ENCODE measurements around the gene ANTKMT.

The ANTKMT gene

DNA sequence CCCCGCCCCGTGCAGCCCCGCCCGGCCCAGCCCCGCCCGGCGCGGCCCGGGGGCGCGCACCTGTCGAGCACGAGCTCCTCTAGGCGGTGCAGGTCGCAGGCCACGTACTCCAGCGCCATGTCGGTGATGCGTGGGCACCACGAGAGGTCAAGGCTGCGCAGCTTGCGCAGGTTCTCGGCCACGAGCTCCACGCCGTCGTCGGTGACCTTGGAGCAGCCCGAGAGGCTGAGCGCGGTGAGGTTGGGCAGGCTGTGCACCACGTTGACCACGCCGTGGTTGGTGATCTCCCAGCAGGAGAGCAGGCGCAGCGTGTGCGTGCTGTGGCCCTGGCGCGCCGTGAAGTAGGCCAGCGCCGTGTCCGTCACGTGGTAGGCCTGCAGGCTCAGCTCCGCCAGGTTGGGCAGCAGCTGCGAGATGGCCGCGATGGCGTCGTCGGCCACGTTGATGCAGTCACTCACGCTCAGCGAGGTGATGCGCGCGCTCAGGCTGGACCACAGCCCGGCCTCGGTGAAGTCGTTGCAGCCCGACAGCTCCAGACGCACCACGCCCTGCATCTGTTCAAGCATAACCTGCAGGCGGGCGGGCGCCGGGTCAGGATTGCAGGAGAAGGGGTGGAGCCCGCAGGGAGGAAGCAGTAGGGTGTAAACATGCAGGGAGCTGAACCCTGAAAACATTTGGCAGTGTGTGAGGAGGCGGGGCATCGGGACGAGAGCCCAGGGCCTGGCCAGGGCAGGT is 25.4 kb upstream of the ANTKMT start:
- DNase-seq (ENCODE audit: low read depth in 2 of 3, low spot score in 1 of 3) = peak; percentile 40 to 60 (median 53)

DNA sequence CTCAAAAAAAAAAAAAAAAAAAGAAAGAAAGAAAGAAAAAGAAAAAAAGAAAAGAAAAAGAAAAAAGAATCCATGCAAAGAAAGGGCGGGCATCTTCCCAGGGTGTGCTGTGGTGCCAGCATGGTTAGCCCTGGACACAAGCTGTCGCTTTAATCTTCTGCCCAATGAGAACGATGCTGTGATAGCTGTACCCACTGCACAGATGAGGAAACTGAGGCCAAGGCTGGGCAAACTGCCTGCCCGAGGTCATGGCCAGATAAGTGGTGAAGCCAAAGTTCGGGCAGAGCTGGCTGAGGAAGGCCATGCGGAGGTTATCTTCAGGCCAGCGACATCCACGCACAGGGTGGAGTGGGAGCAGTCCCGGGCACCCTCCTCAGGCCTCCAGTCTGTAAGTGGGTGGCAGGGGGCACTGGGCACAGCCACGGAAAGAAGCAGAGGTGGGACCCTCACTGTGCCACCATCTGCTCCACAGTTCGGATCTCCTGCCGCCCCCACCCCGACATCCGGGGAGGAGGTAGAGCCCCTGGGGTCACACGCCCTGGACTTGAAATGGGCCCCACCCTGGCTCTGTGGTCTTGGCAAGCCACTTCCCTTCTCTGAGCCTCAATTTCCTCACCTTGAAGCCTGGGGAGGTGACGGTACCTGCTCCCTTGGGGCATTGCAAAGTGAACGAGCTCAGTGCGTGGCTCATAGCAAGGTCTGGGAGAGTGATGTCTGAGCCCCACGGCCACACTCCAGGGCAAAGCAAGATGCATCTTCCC is 21.9 kb upstream of the ANTKMT start:
- DNase-seq (ENCODE audit: low read depth in 2 of 3, low spot score in 1 of 3) = no peak

DNA sequence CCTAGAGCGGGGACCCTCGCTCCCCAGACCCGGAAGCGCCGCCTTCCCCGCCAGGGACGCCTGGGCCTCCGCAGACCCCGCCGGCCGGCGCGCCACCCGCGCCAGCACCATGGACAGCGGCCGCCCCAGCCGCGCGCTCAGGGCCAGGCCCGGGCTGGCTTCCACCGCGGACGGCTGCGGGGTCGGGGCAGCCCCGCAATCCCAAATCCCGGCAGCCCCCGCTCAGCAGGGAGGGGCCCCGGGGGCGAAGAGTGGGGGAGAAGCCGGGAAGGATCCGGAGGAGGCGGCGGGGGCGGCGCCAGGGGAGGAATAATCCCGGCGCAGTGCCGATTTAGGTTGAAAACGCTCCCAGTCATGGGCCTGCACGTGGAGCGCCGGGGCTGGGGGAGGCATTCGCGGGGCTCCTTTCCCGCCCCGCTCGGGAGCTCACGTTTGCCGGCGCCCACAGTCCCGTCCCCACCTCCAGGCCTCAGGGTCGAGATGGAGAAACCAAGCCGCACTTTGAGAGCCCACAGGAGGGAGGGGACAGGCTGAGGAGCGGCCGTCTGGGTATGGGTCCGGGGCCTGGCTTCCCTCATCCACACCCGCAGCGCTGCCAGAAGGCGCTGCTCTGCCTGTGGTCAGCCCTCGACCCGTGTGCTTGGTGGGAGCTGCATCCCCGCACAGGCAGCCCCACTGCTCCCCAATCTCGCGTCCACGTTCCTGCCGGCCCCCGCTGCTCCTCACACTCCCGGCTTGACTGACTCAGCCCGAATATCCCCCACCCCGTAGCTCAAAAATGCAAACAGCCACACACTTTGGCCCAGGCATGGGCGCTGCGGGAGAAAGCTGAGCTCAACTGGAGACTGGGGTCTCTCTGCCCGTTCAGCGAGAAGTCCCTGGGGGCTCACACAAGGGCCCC is 20.0 kb upstream of the ANTKMT start:
- DNase-seq (ENCODE audit: low read depth in 2 of 3, low spot score in 1 of 3) = no peak

DNA sequence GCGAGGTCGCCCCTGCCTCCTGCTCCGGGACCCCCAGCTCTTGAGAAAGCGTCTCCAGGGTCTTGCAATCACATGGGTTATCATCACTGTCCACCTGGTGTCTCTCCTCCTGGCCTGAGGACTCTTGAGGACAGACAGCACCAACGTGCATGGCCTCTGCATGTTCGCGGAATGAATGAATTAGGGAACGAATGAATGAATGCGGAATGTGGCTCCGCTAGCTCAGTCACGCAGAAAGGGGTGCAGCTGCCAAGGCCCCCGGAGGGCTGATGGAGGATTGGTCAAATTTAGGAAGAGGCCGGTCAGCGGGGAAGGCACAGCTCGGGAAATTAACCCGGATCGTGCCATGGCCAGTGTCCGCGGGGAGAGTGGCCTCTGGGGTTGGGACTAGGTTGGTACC is 18.6 kb upstream of the ANTKMT start:
- DNase-seq (ENCODE audit: low read depth in 2 of 3, low spot score in 1 of 3) = no peak

DNA sequence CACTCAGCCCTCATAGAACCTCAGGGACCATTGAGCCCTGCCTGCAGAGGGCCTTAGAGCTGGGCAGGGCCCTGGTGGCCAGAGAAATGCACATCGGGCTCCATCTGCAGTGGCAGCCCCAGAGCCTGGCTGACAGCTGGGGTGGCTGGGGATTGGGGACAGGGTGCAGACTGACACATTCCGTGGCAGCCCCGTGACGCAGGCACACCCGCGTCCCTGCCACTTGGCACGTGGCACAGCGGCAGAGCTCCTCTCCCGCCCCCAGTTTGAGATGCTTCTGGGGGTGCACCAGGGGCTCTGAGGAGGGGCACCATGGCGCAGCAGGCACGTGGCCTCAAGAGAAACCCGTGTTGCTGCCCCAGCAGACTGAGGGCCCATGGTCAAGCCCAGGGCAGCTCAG is 17.5 kb upstream of the ANTKMT start:
- no peak for DNase-seq (ENCODE audit: low read depth in 2 of 3, low spot score in 1 of 3)

DNA sequence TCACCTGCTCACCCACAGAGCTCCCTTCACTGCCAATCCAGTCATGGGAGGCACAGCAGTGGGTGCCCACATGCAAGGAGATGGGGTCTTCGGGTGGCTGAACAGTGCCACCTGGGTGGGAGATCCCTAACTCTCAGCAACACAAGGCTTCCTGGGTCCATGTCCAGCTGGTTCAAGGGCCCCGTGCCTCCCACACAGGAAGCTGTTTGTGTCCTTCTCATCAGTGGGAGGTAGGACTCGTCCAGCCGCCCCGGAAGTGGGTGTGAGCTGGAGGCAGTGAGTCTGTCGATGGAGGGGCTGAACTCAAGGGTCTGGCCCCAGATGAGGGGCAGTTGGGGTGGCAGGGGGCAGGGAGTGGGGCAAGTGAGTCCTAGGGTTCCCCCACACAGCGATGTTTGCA is 16.9 kb upstream of the ANTKMT start:
- no peak for DNase-seq (ENCODE audit: low read depth in 2 of 3, low spot score in 1 of 3)

DNA sequence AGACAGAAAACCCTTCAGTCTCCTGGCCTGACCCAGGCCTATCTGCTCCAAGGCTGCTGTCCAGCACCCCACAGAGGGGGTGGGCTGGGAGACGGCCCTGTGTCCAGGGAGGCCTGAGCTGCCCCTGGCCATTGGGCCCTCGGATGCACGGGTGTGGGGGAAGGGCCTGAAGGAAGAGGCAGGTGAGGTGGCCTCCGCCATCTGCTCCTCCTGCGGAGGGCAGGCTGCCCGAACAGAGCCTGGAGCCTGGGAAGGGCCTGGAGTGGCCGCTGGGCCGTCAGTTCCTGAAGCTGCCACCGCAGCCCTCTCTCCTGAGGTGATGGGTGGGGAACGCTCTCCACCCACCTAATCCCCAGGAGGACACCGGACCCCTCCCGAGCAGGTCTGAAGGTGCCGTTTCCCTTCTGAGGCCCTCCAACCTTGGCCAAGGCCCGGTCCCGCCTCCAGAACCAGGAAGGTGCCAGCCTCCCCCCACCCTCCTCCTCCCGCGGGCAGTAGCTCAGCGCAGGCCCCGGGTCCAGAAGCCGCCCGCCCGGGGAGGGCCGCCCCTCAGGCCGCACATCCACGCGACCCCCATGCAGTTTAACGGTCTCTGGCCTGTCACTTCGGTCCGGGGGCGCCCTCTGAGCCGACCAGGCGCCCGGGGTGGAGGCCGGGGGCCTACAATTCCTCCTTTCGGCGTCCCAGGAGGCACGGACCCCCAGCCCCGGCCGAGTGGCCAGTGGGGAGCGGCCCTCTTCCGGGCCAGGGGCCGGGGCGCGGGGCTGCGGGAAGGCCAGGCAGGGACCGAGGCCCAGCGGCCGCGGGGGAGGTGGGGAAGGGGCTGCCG is 16.2 kb upstream of the ANTKMT start:
- DNase-seq (ENCODE audit: low read depth in 2 of 3, low spot score in 1 of 3) = no peak

DNA sequence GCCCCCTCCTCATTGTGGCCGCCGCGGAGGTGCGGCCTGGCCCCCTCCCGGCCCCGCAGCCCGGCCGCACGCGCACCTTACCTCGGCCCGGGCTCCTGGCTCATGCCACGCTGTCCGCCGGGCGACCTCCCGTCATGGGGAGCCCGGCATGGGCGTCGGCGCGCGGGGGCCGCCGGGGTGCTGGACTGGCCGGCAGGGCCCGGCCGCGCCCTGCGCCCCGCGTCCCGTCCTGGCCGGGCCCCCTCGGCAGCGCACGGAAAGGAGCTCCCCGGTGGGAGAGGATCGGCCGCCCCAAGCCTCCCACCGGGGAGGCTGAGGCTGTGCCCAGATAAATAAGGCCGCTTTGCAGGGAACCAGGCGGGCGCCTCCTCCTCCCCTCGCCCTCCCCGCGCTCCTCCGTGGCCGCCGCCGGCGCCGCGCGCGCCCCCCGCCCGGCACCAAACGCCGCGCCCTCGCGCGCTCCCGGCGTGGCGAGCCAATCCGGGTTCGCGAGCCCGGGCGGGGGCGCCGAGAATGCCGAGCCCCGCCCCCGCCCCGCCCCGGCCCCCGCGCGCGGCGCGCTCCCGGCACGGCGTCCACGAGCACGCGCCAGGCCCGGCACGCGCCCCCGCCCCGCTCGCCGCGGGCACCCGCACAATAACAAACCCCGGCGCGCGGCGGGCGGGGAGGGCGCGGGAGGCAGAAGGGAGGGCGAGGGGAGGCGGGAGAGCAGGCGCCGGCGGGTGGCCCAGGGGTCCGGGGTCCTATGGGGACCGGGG is 15.3 kb upstream of the ANTKMT start, which contains the start of gene FBXL16:
FBXL16 (minus strand) TSS at position 371 of the 758 bp plus-strand sequence. CDS start 8,396 bp downstream, outside the sequence.
- DNase-seq (ENCODE audit: low read depth in 2 of 3, low spot score in 1 of 3) = no peak

DNA sequence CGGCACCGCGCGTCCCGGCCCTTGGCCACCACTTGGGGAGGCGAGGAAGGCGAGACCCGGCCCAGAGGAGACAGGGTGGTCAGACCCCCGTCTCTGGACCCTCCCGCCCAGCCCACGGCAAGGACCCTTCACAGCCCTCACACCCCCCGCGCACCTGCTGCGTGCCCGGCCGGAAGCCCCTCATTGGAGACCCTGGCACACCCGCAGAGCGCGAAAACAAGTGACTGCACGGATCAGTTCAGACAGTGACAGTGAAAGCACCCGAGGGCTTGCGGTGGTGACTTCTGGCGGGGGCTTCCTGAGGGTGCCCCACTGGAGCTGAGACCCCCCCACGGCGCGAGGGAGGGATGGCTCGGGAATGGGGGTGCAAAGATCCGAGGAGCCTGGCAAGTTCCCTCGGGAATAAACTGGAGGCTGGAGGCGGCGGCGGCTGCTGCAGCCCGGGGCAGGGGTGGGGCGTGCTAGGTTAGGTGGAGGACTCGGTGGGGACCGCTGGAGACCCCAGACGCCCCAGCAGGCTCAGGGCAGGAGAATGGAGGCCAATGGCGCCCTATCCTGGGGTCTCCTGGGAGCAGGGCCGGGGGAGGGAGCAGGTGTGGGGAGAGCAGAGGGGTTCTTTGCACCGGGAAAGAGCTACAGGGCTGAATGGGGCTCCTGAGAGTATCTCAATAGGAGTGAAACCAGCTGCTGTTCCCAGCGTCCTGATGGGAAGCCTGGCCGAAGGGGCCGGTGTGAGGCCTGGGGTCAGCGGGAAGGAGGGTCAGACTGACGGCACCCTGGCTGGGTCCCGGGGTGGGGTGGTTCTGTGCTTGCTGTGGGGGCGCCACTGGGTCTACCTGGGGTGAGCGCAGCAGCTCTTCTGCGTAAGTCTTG is 14.5 kb upstream of the ANTKMT start:
- DNase-seq (ENCODE audit: low read depth in 2 of 3, low spot score in 1 of 3) = no peak

DNA sequence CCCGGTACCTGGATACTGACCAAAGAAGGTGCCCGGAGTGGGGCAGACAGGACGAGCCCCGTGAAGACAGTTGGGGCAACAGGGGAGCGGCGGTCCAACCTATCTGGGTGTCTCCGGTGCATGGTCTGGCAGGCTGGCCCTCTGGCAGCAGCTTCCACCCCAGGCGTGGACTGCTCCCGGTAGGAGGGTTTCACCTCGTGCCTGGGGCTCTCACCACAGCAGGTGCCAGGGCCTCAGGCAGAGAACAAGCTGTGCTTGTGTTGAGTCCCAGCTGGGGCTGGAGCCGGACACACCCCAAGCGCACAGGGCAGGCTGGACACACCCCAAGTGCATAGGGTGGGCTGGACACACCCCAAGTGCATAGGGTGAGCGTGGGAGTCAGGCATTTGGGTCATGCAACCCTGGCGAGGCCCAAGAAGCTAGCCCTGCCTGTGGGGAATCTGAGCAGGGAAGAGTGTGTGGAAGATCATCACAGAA is 13.8 kb upstream of the ANTKMT start:
- DNase-seq (ENCODE audit: low read depth in 2 of 3, low spot score in 1 of 3) = no peak

DNA sequence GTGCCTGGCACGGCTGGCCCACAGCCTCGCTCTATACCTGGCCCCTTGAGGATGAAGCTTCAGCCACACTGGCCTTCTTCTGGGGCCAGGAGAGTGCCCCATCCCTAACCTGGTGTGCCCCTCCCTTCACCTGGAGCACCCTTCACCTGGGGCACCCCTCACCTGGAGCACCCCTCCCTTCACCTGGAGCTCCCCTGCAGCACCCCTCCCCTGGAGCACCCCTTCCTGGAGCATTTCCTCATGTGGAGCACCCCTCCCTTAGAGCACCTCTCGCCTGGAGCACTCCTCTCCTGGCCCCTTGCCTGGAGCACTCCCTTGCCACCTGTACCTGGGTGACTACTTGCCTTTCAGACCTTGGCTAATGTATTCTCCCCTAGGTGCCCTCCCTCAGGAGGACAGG is 12.9 kb upstream of the ANTKMT start:
- DNase-seq (ENCODE audit: low read depth in 2 of 3, low spot score in 1 of 3) = no peak

DNA sequence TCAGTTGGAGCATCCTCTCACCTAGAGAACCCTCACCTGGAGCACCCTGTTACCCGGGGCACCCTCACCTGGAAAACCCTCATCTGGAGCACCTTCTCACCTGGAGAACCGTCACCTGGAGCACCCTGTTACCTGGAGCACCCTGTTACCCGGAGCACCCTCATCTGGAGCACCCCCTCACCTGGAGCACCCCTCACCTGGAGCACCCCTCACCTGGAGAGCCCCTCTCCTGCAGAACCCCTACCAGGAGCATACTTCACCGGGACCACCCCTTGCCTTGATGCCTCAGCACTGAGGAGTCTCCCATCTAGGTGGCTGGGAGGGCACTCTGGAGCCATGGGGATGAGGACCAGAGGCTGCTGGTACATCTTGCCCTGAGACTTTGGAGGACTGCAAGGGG is 12.0 kb upstream of the ANTKMT start:
- no peak for DNase-seq (ENCODE audit: low read depth in 2 of 3, low spot score in 1 of 3)

DNA sequence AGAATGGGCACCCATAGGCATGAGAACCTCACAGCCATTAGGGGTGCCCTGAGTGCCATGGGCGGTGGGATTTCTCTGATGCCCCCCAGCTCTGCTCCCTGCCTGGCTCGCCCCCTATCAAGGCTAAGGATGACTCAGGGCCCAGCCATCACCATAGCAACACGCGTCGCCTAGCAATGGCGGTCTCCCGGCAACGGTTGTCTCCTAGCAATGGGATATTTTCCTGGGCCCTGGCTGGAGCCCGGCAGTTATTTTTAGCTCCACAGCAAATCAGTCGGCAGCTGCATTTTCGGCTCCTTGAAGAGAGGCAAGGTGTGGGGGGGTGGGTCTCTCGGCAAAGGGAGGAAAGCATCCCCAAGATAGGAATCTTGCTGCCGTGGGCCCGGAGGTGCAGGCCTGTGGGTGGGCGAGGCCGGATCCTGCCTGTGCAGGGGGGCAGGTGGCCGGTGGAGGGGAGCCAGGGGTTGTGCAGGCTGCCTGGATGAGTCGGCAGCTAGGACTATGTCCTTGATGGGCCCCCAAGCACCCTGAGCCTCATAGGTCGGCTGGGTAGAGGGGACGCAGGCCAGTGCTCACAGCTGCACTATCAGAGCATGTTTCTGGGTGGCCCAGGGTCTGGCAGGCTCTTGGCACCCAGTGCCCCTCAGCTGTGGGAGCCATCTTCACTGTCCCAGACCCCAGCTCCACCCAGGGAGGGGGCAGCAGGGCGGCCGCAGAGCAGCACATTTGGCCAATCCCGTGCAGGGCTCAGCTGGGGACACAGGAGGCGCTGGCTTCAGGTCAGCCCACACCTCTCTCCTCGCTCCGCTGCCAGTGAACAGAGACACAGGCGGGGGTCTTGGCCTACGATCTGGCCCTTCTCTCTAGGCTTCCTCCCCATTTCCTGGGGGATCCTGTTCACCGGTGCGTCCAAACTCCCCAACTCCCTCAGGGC is 11.1 kb upstream of the ANTKMT start:
- DNase-seq (ENCODE audit: low read depth in 2 of 3, low spot score in 1 of 3) = no peak

DNA sequence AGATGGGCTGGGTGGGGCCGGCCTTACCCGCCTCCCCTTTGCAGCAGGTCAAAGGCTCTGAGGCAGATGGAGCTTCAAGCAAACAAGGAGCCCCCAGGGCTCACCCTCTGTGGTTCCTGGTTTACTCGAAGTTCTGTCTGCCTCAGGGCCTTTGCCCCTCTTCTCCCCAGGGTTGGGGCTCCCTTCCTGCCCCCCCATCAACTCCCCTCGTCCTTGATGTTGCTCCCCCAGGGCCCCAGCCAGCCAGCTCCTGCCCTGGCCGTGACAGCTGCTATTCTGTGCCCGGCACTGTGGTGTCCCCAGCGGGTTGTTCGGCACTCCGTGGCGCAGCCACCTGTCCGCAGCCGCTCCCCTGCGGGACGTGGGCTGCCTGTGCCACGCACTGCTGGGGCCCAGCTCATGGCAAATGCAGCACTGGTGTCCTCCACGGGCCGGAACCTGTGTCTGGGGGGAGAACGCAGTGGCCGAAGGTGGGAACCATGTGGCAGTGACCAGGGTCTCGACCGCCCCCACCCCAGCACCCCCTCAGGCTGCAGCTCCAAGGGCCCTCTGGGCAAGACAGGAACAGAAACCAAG is 10.4 kb upstream of the ANTKMT start:
- no peak for DNase-seq (ENCODE audit: low read depth in 2 of 3, low spot score in 1 of 3)

DNA sequence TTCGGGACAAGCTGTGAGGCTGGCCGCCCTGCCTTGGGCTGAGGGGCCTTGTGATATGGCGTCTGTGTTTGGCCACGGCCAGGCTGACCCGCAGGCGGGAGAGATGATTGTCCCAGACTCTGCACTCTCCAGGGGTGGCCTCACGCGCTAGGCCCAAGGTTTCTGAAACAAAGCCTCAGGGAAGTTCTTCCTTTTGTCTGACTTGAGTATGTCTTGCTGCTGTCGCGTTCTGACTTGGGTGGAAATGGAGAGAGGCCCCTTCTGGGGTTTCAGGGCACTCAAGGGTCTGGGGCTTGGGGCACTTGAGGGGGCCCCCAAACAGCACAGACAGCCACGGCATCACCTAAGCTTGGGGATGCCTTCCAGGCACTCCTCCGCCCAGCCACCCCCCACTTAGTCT is 9.9 kb upstream of the ANTKMT start:
- no peak for DNase-seq (ENCODE audit: low read depth in 2 of 3, low spot score in 1 of 3)

DNA sequence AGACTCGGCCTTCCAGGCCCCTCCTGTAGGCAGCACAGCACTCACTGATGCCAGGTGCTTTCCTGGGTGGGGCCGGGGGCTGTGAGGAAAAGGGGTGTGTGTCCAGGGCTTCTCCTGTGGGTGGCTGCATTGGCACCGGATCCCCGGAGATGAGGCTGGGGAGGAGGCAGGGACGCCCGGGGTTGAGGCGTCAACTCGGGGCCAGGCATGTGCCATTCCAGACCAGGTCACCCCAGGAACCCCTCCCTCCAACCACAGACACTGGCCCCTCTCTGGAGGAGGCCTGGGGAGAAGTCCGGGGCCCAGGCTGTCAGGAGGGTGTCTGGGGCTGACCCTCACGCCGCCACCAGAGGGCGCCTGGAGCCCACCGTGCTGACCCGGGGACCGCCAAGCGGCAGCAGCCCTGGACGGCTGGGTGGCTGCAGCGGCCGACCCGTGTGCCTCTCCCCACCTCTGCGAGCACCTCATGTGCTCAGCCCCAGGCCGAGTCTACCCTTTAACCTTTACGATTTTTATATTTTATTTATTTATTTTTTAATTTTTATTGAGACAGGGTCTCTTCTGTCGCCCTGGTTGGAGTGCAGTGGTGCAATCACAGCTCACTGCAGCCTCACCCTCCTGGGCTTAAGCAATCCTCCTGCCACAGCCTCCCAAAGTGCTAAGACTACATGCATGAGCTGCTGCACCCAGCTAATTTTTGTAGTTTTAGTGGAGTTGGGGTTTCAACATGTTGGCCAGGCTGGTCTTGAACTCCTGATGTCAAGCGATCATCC is 9.2 kb upstream of the ANTKMT start:
- DNase-seq (ENCODE audit: low read depth in 2 of 3, low spot score in 1 of 3) = peak; percentile 47 to 75 (median 70)

Data from stimulated activated CD4-positive, alpha-beta T cell treated with anti-CD3 and anti-CD28 coated beads, Interleukin-12 subunit alpha, Interleukin-12 subunit beta, amount 100 ng/mL, for 48 hours (primary cell).